AG04450 (cell line): ENCODE data around the gene PLXNB1. TPM values are rescaled to one million over a fixed set of nuclear protein-coding genes. Genes with fewer than 3 reads are reported as not detected.

ENCODE experiments used
- CTCF ChIA-PET: fragments of 300-600, 350-600 bp; formaldehyde crosslinking; extraction: SDS; loops from one replicate; lab custom pipeline; 2022; ENCODE audit warnings: antibody characterized with exemption, inconsistent platforms; lab: Charles Lee
- POLR2A ChIA-PET: fragments of 350-600 bp; formaldehyde crosslinking; extraction: SDS; loops from one replicate; lab custom pipeline; 2021; ENCODE audit warnings: antibody characterized with exemption, inconsistent platforms; lab: Yijun Ruan, JAX
- DNase-seq: peaks from one replicate; pipeline ENCODE4 v3.0.0-alpha.2; 2011; ENCODE audit warnings: low read depth, low spot score
- H3K27ac ChIP-seq: one replicate; pipeline ENCODE4 v1.5.1; 2012; ENCODE audit warnings: low read depth, low read length, control low read depth
- H3K27me3 ChIP-seq: one replicate; pipeline ENCODE4 v1.6.0; 2012; ENCODE audit warnings: low read length; ENCODE audit not compliant: control insufficient read depth, insufficient read depth
- H3K4me3 ChIP-seq: 2 replicates; pipeline ENCODE4 v1.5.1; 2011; ENCODE audit warnings: mild to moderate bottlenecking, low read depth, low read length, control low read depth
- H3K9me3 ChIP-seq: 2 replicates; pipeline ENCODE4 v1.5.1; 2012; ENCODE audit warnings: low read length; ENCODE audit not compliant: control insufficient read depth, insufficient read depth
- CTCF ChIP-seq: IDR thresholded peaks from 2 replicates; pipeline ENCODE4 v1.5.1; 2011; ENCODE audit warnings: low read depth, low read length, control low read depth, inconsistent platforms
- polyA plus RNA-seq: library from polyadenylated mRNA; depleted of rRNA; stranded (reverse); fragments of >200 nt; gene quantifications from 2 replicates; pipeline ENCODE4 v1.2.3, GENCODE V29; 2011

Gene PLXNB1
- polyA plus RNA-seq, 1 experiment, result 13.4 TPM

DNA sequence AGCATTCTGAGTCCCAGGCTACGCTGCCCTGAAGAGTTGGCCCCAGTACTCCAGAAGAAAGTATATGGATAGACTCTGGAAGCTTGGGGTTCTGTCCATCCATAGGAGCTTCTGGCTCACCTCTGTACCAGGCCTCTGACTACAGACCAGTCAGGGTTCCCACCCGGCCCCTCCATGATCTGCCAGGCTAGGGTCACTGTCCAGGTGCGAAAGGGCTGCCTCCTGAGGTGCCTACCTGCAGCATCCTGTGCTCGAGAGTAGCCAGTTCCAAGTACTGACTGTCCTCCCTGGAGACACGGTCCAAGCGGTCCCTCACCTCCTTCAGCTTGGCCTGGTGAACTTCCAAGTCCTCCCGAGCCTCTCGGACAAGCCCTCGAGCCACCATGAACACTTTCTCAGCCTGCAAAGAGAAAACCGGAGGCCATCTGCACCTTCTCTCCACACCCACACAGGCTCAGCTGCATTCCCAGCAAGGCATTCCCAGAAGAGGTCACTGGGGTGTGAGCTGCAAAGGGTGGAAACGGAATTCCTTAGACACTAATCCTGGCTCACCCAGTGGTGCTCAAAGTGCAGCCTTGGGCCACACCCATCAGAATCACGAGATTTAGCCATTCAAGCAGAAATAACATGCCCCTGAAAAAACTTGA lies 3.7 kb upstream of the PLXNB1 start:
- no peak overlapping the region for H3K4me3 ChIP-seq
- no peaks in the 10 kb centered on the region for H3K9me3 ChIP-seq
- no peaks in the 10 kb centered on the region for H3K27me3 ChIP-seq
- ChIA-PET CTCF (interaction anchor here (0.6 to 12.1 kb wide), 4 partner anchors 32 to 239 kb away, joined by 5 to 404 read pairs (median 204); no protein-coding TSS in a partner anchor), POLR2A (no interaction called here)
- no peak for TF ChIP-seq CTCF
- no peak for DNase-seq
- H3K27ac ChIP-seq, result no peak overlapping the region

- POLR2A ChIA-PET, result interaction anchor here (0.5 to 0.6 kb wide), 2 partner anchors 108 to 194 kb away, joined by 4 to 5 read pairs; no protein-coding TSS in a partner anchor
- no peaks in the 10 kb centered on the region for H3K27me3 ChIP-seq
- no peaks in the 10 kb centered on the region for H3K9me3 ChIP-seq
- H3K27ac ChIP-seq, result no peak overlapping the region
- CTCF ChIA-PET, result interaction anchor here (0.9 to 12.1 kb wide), 4 partner anchors 31 to 238 kb away, joined by 3 to 404 read pairs (median 204); no protein-coding TSS in a partner anchor
- no peak for DNase-seq
- H3K4me3 ChIP-seq, result no peak overlapping the region
- no peak for TF ChIP-seq CTCF
Observed at GRCh38 chr3:48432411-48433371, 2.8 kb upstream of the PLXNB1 start.

GRCh38 chr3:48431224-48432029 lies 1.5 kb upstream of the PLXNB1 start:
- no peak for DNase-seq
- no peaks in the 10 kb centered on the region for H3K9me3 ChIP-seq
- no peaks in the 10 kb centered on the region for H3K27me3 ChIP-seq
- POLR2A ChIA-PET, result interaction anchor here (0.6 kb wide), 1 partner anchor 193 kb away, joined by 5 read pairs; no protein-coding TSS in a partner anchor
- peak overlapping the region; percentile 11 for H3K27ac ChIP-seq
- no peak overlapping the region for H3K4me3 ChIP-seq
- CTCF ChIA-PET, result interaction anchor here (0.9 to 12.1 kb wide), 5 partner anchors 8 to 236 kb away, joined by 3 to 404 read pairs (median 7); partner anchors contain the start of genes CCDC51 and TMA7
- no peak for TF ChIP-seq CTCF

GRCh38 chr3:48430708-48431101 lies 819 bp upstream of the PLXNB1 start:
- H3K4me3 ChIP-seq, result no peak overlapping the region
- ChIA-PET POLR2A (no interaction called here), CTCF (interaction anchor here (0.6 to 12.1 kb wide), 4 partner anchors 9 to 236 kb away, joined by 3 to 402 read pairs (median 5); partner anchors contain the start of genes CCDC51 and TMA7)
- H3K27ac ChIP-seq, result peak overlapping the region; percentile 31
- no peaks in the 10 kb centered on the region for H3K27me3 ChIP-seq
- no peak for TF ChIP-seq CTCF
- no peak for DNase-seq
- no peaks in the 10 kb centered on the region for H3K9me3 ChIP-seq
